ENCODE measurements around the gene DNAJB4.

GRCh38 chr1:78045926-78046778, 41.4 kb downstream of the DNAJB4 start, which contains the start of gene GIPC2:
- TF ChIP-seq CTCF (IDR thresholded peaks at IDR 0.05 in 2 of 3, conservative IDR thresholded peaks at IDR 0.05 in 1 of 3; ENCODE audit: borderline replicate concordance in 1 of 3, insufficient read depth in 1 of 3, low read depth in 2 of 3, low read length in 2 of 3) (no peak), EZH2phosphoT487 (IDR thresholded peaks at IDR 0.05; ENCODE audit: borderline replicate concordance) (no peak), SRF (IDR thresholded peaks at IDR 0.05; ENCODE audit: low read depth) (no peak), JUND (IDR thresholded peaks at IDR 0.05) (no peak), POLR2A (IDR thresholded peaks at IDR 0.05; ENCODE audit: borderline replicate concordance, extremely low read depth, insufficient read depth, insufficient read length) (no peak), YY1 (IDR thresholded peaks at IDR 0.05; ENCODE audit: extremely low read depth, insufficient replicate concordance, low read depth, low read length) (no peak)

Data from HCT116 (cell line).